GM18511 (cell line): ENCODE results near the gene NFATC2IP.
A peak's percentile ranks its signal among the peaks of the same experiment; 100 is the strongest.
"Not testable (repeated sequence)": the region's sequence is repeated elsewhere in the genome, so short reads cannot be mapped to it uniquely, and the experiment has no call there.

Source experiments
- ATAC-seq: cut with Tn5 transposase; IDR thresholded peaks from one replicate; pipeline ENCODE4 v1.9.1; 2021; ENCODE audit warnings: mild to moderate bottlenecking, moderate library complexity; ENCODE audit not compliant: unreplicated experiment

NFATC2IP gene

DNA sequence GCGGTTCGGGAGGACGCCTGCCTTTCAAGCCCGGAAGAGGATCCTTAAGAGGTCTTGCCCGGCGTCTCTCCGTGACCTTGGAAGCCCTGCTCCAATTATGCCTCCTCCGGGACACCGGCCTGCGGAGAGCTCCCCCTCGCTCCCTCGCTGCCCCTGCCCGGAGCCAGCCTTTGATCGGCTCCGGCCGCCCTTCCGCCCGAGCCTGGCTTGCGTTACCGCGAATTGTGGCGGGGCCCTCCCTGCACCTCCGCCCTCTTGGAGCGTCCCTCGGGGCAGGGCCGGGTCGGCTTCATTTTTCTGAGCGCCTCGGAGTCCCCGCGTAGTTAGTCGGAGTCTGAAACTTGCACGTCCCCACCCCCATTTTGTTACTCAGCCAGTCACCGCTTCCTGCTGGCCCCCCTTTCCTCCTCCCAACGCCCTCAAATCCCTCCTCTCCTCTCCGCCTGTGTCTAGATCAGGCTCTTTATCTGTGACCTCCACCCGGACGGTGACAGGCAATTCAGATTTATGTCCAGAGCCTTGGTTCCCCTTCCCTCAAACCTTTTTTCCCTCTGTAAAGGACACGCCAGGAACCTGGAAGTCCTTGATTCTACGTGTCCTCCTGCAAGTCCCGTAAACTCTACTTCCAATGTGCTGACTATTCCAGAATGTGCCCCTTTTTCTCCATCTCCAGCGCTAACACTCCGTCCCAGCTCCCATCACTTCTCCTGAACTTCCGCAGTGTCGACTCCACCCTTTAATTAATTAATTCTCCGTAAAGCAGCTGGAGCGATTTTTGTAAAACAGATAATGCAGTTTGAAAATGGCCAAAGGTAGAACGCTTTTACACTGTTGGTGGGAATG lies 25.1 kb upstream of the NFATC2IP start:
- peak; percentile 42 for ATAC-seq

GRCh38 chr16:28926284-28926683 lies 24.5 kb upstream of the NFATC2IP start:
- ATAC-seq = not testable (repeated sequence)

GRCh38 chr16:28927815-28928214 lies 22.9 kb upstream of the NFATC2IP start:
- ATAC-seq = no peak

DNA sequence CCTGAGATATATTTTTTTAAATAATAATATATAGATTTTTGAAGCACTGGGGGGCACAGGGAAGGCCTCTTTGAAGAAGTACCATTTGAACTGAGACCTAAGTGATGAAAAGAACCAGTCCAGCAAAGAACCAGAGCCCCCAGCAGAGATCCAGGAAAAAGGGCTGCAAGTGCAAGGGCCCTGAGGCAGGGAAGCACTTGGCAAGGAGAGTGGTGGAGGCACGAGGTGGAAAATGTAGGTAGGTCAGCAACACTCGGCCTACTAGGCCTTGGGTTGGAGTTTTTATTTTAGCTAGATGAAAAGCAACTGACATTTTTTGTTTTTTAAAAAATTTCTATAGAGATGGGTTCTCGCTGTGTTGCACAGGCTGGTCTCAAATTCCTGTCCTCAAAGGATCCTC lies 20.5 kb upstream of the NFATC2IP start:
- no peak for ATAC-seq

DNA sequence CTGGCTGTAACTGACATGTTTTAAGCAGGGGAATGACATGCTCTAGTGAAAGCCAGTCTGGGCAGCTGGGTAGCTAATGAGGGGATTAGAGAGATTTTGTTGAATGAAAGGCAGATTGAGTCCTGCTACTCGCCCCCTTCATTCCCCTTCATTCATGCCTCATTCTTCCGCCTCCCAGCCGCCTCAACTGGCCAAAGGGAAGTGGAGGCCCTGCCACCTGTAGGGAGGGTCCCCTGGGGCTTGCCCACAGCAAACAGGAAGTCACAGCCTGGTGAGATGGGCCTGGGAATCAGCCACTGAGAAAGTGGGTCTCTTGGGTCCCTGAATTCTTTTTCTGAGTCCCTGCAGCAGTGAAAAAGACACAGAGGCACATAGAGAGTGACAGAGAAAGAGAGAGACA lies 20.1 kb upstream of the NFATC2IP start:
- ATAC-seq = no peak

DNA sequence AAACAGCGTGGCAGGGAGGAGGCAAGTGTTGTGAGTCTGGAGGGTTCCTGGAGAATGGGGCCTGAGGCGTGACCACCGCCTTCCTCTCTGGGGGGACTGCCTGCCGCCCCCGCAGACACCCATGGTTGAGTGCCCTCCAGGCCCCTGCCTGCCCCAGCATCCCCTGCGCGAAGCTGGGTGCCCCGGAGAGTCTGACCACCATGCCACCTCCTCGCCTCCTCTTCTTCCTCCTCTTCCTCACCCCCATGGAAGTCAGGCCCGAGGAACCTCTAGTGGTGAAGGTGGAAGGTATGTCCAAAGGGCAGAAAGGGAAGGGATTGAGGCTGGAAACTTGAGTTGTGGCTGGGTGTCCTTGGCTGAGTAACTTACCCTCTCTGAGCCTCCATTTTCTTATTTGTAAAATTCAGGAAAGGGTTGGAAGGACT lies 18.9 kb upstream of the NFATC2IP start, which contains the start of gene CD19:
TSS of gene CD19 (plus strand) at position 171 of the 425 bp plus-strand sequence. CDS start at position 201, 30 bp downstream.
- ATAC-seq = no peak

DNA sequence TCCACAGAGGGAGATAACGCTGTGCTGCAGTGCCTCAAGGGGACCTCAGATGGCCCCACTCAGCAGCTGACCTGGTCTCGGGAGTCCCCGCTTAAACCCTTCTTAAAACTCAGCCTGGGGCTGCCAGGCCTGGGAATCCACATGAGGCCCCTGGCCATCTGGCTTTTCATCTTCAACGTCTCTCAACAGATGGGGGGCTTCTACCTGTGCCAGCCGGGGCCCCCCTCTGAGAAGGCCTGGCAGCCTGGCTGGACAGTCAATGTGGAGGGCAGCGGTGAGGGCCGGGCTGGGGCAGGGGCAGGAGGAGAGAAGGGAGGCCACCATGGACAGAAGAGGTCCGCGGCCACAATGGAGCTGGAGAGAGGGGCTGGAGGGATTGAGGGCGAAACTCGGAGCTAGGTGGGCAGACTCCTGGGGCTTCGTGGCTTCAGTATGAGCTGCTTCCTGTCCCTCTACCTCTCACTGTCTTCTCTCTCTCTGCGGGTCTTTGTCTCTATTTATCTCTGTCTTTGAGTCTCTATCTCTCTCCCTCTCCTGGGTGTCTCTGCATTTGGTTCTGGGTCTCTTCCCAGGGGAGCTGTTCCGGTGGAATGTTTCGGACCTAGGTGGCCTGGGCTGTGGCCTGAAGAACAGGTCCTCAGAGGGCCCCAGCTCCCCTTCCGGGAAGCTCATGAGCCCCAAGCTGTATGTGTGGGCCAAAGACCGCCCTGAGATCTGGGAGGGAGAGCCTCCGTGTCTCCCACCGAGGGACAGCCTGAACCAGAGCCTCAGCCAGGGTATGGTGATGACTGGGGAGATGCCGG lies 18.2 kb upstream of the NFATC2IP start:
- no peak for ATAC-seq

- no peak for ATAC-seq
Observed at GRCh38 chr16:28933171-28933570, 17.6 kb upstream of the NFATC2IP start.

GRCh38 chr16:28935346-28935745 lies 15.4 kb upstream of the NFATC2IP start:
- no peak for ATAC-seq

- ATAC-seq = peak; percentile 53
Observed at GRCh38 chr16:28935924-28936783, 14.6 kb upstream of the NFATC2IP start.

- ATAC-seq = no peak
Observed at GRCh38 chr16:28936784-28937155, 14.0 kb upstream of the NFATC2IP start.

- no peak for ATAC-seq
Observed at GRCh38 chr16:28937222-28937876, 13.4 kb upstream of the NFATC2IP start.

DNA sequence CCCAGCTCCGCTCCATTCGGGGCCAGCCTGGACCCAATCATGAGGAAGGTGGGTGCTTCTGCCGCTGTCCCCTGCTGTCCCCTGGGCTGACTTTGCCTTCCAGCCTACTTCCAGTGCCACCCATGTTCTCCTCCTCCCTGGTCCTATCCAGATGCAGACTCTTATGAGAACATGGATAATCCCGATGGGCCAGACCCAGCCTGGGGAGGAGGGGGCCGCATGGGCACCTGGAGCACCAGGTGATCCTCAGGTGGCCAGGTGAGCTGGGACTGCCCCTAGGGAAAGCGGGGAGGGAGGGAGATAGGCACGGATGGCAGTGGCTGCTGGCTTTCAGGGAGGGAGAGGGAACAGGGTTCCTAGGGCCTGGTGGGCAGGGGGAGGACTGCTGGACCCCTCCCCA lies 12.0 kb upstream of the NFATC2IP start:
- no peak for ATAC-seq

DNA sequence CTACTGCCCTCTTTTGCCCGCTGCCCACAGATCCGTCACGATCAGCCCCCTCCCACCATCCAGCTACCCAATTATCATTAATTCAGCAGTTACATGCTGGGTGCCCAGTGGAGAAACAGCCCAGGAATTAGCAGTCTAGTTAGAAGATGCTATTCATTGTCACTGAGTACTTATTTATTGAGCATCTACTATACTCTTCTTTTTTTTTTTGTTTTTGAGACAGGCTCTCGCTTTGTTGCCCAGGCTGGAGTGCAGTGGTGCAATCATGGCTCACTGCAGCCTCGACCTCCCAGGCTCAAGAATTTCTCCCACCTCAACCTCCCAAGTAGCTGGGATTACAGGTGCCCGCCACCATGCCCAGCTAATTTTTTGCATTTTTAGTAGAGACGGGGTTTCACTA lies 10.9 kb upstream of the NFATC2IP start:
- ATAC-seq = not testable (repeated sequence)

GRCh38 chr16:28943281-28943680 lies 7.5 kb upstream of the NFATC2IP start:
- no peak for ATAC-seq

DNA sequence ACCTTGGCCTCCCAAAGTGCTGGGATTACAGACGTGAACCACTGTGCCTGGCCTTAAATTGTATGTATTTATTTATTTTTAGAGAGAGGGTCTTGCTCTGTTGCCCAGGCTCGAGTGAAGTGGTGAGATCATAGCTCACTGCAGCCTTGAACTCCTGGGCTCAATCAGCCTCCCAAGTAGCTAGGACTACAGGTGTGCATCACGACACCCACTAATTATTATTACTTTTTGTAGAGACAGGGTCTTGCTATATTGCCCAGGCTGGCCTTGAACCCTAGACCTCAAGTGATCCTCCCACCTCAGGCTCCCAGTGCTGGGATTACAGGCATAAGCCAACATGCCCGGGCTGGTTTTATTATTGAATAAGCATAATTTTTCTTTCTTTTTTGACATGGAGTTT lies 4.1 kb upstream of the NFATC2IP start:
- ATAC-seq = no peak

DNA sequence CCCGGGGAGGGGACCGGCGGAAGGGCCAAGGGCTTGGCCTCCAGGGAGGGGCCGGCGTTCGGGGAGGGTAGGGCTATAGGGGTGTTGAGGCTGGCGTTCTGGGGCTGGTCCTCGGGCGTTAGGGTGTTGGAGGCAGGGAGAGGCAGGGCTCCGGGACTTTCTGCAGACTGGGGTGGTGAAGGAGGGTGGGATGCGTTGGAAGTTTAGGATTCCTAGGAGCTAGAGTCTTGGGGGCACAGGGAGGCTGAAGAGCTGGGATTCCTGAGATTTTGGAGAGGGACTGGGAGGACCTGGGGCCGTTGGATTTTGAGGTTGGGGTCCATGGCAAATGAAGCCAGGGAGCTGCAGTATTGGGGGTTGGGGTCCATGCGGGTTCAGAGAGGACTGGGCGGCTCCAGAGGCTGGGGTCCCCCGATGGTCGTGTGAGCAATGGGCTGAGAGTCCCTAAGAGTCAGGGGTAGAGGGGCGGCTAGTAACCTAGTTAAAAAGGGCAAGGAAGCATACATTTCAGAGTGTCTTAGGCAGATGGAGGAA lies 740 bp downstream of the NFATC2IP start:
- ATAC-seq = no peak

DNA sequence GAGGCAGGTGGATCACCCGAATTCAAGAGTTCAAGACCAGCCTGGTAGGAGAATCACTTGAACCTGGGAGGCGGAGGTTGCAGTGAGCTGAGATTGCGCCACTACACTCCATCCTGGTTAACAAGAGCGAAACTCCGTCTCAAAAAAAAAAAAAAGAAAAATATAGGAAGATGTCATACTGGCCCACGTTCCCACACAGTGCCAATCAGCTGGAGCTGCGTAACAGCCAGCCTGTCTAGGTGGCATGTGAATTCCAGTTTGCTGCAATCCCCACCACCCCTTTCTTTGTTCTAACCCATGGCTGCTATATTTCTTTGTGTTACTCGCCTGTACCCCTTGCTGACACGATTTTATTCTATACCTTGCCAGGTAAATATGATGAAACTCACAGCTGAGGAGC lies 7.5 kb downstream of the NFATC2IP start:
- ATAC-seq = no peak

DNA sequence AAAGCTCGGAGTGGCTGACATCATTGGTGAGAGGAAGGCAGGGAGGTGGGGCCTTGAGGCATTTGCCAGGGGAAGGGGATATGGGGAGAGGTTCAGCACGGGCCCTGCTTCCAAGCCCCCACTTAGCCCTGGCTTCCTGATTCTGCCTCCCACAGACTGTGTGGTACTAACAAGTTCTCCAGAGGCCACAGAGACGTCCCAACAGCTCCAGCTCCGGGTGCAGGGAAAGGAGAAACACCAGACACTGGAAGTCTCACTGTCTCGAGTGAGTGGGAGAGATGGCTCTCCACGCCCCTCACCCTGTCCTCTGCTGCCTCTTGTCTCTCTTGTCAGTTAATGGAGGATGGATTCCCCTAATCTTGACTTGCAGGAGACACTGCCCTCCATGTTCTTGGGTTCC lies 8.1 kb downstream of the NFATC2IP start:
- no peak for ATAC-seq

DNA sequence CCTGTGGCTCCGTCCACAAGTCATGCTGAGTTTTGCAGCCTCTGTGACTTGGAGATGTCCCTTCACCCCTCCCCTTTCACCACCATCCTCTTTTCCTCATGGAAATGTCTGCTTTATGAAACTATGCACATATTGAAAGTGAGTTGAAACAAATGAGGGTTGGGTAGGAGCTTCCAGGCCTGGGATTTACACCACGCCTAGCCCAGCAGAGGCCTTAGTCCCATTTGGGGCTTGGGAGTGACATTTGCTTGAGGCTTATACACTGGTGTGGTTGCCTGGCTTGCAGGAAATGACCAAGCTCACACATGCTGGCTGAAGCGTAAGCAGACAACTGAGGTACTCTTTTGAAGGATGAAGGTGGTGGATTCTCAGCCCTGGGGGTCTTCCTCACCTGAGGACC lies 13.3 kb downstream of the NFATC2IP start:
- ATAC-seq = no peak
